GM18951 (cell line): ENCODE results near the gene ASMTL.

Experiments used
- POLR2A ChIP-seq: IDR thresholded peaks from 4 replicates; pipeline ENCODE4 v1.6.1; 2011; ENCODE audit warnings: mild to moderate bottlenecking; ENCODE audit not compliant: insufficient read length, insufficient read depth; ENCODE audit errors: extremely low read depth
- in situ Hi-C: fragments of 300-500 bp; cut with MboI; formaldehyde crosslinking; loops from one replicate; pipeline ENCODE4 v1.12.0; 2022; ENCODE audit warnings: low sequenced_read_pairs, mixed read lengths, inconsistent platforms; ENCODE audit not compliant: unreplicated experiment

The ASMTL gene

DNA sequence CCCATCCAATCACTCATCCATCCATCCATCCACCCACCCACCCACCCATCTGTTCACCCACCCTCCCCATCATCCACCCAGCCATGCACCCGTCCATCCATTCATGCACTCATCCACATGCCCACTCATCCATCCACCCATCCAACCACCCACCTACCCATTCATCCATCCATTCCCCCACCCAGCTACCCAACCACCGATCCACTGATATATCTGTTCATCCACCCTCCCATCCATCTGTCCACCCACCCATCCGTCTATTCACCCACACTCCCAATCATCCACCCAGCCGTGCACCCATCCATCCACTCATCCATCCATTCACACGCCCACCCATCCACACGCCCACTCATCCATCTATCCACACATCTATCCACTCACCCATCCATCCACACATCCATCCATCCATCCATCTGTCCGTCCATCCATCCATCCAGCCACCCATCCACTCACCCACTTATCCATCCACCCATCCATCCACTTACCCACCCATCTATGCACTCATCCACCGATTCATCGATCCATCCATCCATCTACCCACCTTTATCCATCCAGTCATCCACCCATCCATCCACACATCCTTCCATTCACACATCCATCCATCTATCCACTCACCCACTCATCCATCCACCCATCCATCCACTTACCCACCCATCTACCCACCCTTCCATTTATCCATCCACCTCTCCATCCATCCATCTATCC lies 28.4 kb downstream of the ASMTL start:
- no peak for TF ChIP-seq POLR2A
- in situ Hi-C loops: no loop called here

- in situ Hi-C loops: no loop called here
Measured at GRCh38 chrX:1423215-1423614, 29.5 kb downstream of the ASMTL start.

DNA sequence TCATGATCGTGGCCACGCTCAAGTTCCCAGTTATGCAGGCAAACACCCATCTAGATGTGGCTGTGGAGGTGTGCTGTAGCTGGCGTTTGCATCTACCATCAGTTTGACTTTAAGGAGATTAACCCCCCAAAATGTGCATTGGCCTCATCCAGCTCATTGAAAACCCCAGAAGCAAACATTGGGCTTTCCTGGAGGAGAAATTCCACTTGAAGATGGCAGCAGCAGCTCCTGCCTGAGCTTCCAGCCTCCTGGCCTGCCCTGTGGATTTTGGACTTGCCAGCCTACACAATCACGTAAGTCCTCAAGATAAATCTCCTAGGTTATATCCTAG lies 30.6 kb downstream of the ASMTL start:
- no peak for TF ChIP-seq POLR2A
- in situ Hi-C loops: no loop called here

More at GRCh38 chrX:1423215-1423614, 29.5 kb downstream of the ASMTL start:
- TF ChIP-seq POLR2A: no peak

- in situ Hi-C loops: no loop called here
- TF ChIP-seq POLR2A: no peak
Measured at GRCh38 chrX:1421433-1422134, 31.1 kb downstream of the ASMTL start.

GRCh38 chrX:1420371-1420770 lies 32.3 kb downstream of the ASMTL start:
- no peak for TF ChIP-seq POLR2A

GRCh38 chrX:1419545-1420355 lies 33.0 kb downstream of the ASMTL start:
- in situ Hi-C loops: no loop called here
- TF ChIP-seq POLR2A: peak; percentile 26

More at GRCh38 chrX:1420371-1420770, 32.3 kb downstream of the ASMTL start:
- in situ Hi-C loops: no loop called here

DNA sequence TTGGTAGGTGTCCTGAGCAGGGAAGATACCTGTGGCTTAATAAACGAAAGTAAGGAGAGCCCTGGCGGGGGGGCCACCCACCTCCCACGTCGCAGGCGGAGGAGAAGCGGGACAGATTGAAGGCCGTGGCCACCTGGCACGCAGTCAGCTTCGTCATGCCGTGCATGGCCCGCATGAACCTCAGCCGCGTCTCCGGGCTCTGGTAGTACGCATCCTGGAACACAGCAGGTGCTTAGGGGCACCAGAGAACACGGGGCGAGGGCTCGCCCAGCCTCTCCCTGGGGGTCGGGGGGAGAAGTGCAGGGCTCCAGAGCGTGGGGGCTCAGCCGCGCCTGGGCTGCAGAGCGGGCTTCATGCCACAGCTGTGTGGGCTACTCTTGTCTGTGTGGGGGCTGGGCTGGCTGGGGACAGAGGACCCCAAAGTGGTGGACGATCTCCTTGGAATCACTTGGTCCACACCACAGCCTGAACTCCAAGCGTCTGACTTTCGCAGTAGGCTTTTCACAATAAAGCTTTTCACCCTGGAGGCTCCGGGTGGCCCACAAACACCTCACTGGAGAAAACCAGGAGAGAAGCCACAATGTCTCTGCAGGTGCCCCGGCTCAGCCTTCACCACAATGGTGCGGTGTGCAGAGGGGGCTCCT lies 33.7 kb downstream of the ASMTL start:
- no peak for TF ChIP-seq POLR2A
- in situ Hi-C loops: no loop called here

GRCh38 chrX:1417921-1418771 lies 34.6 kb downstream of the ASMTL start:
- TF ChIP-seq POLR2A: no peak
- in situ Hi-C loops: no loop called here

DNA sequence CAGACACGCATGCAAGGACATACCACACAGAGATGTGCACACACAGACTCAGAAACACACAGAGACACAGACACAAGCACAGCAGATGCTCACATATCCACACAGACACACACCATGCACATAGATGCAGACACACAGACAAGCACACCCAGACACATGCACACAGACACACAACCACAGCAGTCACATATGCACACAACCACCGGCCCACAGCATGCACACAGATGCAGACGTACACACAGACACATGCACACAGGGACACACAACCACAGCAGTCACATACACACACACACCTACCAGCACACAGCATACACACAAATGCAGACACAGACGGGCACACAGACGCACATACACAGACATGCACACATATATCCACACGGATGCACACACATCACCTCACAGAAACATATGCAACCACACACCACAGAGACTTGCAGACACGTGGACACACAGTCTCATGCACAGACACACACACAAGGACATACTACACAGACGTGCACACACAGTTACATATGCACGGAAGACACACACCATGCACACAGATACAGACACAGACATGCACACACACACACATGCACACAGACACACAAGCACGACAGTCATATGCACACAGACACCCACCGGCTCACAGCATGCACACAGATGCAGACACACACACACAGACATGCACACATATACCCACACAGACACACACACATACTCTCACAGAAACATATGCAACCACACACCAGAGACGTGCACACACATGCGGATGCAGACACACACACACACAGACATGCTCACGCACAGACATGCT lies 35.5 kb downstream of the ASMTL start:
- peak; percentile 13 for TF ChIP-seq POLR2A
- in situ Hi-C loops: no loop called here

- in situ Hi-C loops: no loop called here
- peak; percentile 6 for TF ChIP-seq POLR2A
Measured at GRCh38 chrX:1416327-1416784, 36.4 kb downstream of the ASMTL start.

DNA sequence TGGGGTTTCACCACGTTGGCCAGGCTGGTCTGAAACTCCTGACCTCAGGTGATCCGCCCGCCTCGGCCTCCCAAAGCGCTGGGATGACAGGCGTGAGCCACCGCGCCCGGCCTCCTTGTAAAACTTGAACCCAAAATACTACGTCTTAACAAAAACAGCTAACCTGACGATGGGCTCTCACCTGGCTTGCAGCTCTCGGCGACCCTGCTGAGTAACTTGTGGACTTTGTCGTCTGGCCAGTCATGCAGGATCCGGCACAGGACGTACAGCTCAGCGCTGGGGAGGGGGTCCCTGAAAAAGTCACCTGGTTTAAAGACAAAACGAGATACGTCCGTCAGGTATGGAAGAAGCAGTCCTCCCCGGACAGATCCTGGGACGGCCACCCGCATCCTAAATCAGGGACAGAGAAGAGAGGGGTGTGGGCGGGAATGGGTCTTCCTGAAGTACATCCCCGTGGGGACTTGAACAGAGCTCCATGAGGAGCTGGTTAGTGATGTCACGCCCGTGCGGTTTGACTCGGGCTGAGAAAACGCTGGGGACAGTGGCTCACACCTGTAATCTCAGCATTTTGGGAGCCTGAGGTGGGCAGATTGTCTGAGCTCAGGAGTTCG lies 40.1 kb downstream of the ASMTL start:
- in situ Hi-C loops: no loop called here
- TF ChIP-seq POLR2A: no peak

GRCh38 chrX:1411326-1411725 lies 41.4 kb downstream of the ASMTL start:
- in situ Hi-C loops: no loop called here

More at GRCh38 chrX:1411326-1411725, 41.4 kb downstream of the ASMTL start:
- TF ChIP-seq POLR2A: no peak
